Embryonic facial prominence (tissue), 1 donor: ENCODE results near the gene PTPRN2.

ENCODE experiments used
- DNase-seq: peaks from one replicate; pipeline ENCODE4 v3.0.0-alpha.2; 2016; ENCODE audit errors: extremely low spot score

The PTPRN2 gene

DNA sequence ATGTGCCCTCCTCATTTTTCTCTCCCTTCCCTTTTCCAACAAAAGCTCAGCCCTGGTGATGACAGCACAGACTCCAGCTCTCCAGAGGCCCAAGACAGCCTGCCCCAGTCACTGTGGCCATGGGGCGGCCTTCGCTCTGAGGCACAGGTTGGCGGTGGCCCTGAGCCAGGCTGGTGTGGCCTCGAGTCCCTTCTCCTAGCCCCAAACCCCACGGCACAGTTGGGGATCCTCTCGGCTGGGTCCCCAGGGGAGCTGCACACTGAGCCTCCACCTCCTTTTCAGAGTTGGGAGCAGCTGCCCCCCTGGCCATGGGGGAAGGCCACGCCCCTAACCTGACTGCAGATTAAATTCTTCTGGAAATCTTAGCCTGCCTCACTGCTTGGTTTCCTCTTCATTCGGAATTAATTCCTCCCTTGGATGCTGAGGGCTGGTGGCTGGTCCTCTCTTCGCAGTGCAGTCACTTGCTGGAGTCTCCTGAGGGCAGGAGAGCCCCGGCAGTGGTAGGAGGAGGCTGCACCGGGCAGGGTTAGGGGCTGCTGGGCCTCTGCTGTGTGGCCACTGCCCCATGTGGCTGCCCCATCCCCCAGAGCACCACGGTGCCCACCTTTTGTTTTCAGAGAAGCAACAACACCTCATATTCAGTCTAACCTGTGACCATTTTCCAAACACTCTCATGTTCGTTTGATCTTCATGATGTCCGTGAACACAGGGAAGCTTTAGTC lies 824.2 kb downstream of the PTPRN2 start:
- DNase-seq = no peak

GRCh38 chr7:157762824-157763223 lies 824.8 kb downstream of the PTPRN2 start:
- DNase-seq = no peak

DNA sequence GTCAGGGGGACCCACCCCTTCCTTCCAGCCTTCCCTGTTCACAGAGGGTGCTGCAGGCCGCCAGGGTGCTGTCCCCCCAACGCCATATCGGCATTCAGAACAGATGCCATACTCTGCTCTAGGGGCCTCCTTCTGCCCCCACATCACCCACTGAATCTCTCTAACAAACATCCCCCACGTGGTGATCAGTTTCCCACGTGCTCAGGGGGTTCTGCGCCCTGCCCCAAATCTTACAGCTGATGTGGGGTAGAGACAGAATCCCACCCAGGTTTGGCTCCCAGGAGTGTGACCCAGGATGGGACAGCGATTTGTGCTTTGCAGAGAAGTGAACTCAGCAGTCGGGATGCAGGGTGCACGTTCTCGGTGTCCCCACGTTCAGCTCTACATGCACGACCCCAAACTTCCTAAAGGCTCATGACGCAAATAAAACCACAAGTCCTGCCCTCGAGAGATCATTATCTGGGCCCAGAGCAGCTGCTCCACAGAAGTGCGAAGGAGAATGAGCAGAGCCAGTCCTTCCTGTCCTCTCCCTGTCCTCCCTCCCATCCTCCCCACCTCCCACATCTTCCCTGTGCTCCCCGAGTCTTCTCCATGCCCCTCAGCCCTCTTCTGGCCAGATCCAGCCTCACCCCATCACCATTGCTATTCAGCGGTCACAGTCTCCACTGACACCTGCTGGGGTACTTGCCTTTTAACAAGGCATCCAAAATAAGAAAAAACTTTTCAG lies 827.5 kb downstream of the PTPRN2 start:
- DNase-seq = no peak

GRCh38 chr7:157759246-157759805 lies 828.3 kb downstream of the PTPRN2 start:
- no peak for DNase-seq

DNA sequence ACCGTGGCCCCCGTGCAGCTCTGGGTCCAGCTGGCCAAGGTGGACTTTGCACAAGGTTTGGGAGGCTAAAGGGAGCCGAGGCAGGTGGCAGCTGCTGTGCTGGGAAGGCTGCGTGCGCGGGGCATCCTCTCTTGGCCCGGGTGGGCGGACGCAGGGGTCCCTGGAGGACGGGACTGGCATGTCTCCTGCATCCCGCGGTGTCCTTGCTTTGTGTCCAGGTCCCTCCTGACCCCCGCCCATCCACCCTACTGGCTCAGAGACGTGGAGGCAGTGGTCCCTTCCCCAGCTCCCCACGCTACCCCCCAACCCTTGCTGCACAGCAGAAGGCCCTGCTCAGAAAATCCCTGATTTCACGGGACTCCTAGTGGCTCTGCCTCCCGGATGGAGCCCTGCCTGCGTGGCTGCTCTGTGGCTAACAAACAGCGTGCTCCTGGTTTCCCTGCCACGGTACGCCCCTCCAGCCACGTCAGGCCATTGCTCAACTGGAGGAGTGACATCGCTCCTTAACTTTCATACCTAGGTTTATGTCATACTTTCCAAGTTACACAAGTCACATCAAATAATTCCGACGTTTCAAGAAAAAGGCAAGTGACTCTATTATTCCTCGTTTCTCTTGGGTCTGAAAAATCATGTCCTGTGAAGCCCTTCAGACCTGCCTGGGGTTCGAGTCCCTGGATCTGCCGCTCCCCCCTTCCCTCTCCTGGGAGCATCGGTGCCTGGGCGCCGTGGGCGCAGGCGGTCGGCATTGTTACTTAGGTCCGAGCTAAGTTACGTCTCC lies 829.0 kb downstream of the PTPRN2 start:
- no peak for DNase-seq

- DNase-seq = no peak
Measured at GRCh38 chr7:157757776-157758467, 829.7 kb downstream of the PTPRN2 start.

DNA sequence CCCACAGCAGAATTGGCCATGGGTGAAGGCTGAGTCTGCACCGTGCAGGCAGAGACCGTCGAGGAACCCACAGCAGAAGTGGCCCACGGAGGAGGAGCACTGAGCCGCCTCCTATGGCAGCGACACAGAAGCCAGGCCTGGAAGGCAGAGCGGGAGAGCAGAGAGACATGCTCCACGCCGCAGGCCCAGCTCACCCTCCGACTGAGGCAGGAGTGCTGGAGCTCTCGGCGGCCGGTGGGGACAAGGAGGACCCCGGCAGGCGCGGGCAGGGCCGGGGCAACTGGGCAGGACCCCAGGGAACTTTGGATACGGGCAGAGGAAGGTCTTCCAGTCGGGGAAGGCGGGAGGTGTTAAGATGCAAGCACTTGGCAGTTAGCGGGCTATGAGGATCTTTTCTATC lies 830.4 kb downstream of the PTPRN2 start:
- no peak for DNase-seq

GRCh38 chr7:157755741-157756140 lies 831.9 kb downstream of the PTPRN2 start:
- DNase-seq = no peak

DNA sequence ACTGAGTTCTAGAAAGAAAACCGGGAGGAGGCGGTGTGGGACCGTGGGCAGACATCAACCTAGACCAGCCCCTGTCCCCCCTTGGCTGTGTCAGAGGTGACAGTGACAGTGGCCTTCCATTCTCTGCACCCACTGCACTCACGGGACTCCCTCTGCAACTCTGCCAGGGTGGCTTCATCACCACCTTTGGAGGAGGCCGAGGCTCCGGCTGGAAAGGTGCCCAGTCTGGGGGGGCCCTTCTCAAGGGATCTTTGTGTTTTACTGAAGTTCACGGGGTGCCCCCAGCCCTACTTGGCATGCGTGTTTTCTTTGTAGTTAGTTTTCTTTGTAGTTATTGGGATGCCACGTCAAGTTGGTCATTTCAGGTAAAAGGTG lies 833.2 kb downstream of the PTPRN2 start:
- DNase-seq = no peak

GRCh38 chr7:157753713-157754415 lies 833.8 kb downstream of the PTPRN2 start:
- DNase-seq = no peak

- DNase-seq = no peak
Measured at GRCh38 chr7:157752832-157753291, 834.8 kb downstream of the PTPRN2 start.

GRCh38 chr7:157751951-157752673 lies 835.5 kb downstream of the PTPRN2 start:
- no peak for DNase-seq

DNA sequence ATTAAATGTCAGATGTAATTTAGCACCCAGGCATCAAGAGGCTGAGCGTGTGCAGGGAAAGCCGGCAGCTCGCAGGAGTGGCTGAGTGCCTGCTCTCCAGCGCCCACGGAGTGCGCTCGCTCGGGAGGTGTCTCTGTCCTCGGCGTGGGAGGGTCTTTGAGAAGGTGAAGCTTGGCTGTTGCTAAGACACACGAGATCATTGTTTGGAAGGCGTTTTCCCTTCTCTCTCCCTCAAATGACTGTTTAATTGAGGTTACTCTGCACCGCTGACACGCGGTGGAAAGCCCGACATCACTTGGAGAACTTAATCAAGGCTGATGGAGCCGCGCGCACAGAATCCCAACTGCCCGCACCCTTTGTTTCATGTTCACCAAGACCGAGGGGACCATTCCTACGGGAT lies 836.2 kb downstream of the PTPRN2 start:
- no peak for DNase-seq

- no peak for DNase-seq
Measured at GRCh38 chr7:157750291-157750690, 837.3 kb downstream of the PTPRN2 start.

GRCh38 chr7:157745721-157746709 lies 841.6 kb downstream of the PTPRN2 start:
- DNase-seq = no peak

DNA sequence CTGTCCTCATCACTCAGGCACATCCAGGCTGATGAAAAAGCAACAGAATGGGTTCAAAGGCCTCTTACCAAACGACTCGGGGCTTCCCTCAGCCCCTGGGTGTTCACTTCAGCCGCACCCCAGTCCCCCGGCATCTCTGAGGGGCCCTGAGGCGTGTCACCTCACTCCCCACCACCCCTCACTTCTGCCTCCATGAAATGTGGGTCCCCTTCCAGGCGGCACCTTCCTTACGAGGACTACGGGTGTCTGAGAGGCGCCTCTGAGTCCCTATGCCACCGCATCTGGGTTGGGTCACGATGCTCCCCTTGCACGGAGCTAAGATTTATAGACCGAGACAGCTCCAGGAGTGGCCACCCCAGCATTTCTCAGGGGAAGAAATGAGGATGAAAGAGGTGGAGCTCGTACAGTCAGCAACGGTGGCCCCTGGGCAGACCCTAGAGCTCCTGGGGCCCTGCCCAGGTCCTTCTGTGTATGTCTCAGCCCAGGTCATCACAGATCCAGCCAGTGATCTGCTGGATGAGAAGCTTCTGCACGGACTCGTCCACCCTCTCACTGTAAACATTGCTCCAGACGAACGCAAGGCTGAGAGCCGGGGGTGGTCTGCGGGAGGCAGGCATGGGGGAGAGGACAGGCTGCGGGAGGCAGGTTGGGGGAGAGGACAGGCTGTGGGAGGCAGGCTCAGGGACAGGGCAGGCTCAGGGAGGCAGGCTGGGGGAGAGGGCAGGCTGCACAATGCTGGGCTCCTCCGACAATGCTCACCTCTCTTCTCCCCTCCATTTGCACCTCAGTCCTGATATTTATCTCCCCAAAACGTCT lies 842.6 kb downstream of the PTPRN2 start:
- DNase-seq = no peak

DNA sequence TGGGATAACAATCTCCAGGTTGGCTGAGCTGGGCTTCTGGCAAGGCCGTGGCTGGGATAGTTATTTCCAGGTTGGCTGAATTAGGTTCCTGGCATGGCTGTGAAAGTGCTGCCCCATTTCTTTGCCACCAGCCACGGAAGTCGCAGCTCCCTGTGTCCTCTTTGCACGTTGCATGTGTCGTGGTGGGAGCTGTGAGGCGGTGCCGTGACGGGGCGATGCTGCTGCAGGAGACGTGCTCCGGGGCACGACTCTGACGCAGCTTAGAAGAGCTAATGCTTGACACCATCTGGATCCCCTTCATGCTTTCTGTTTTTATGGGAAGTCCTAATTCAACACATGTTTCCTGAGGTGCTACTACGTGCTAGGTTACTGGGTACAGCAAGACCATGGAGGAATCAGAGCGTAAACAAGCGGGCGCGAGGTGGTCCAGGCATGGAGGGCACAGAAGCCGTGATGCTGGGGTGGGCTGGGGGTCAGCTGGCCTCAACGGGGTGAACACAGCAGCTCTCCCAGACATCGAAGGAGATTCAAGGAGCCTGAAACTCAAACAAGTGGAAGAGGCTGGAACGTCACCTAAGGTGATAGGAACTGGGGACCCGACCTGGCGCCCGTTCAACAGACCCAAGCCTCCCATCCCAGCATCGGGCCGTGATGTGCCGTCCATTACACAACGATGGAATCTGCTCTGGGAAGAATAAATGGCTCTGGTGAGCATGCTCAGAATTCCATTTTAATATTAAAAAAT lies 843.7 kb downstream of the PTPRN2 start:
- DNase-seq = no peak
